OCI-LY7 (cell line): Measurements from ENCODE around the gene FUT7.
A peak's percentile ranks its signal among the peaks of the same experiment; 100 is the strongest.

Experiments
- CTCF ChIP-seq: fragments of 200-600 bp; sonication (generic); conservative IDR thresholded peaks from 2 replicates; pipeline ENCODE4 v1.5.1; 2014; ENCODE audit warnings: mild to moderate bottlenecking, antibody characterized with exemption, low read length, moderate library complexity, mixed read lengths
- EZH2phosphoT487 ChIP-seq: fragments of 200-600 bp; sonication (generic); IDR thresholded peaks from 2 replicates; pipeline ENCODE4 v1.6.1; 2018; ENCODE audit warnings: low read depth, borderline replicate concordance, mild to moderate bottlenecking, mixed run types, antibody characterized with exemption, low read length, moderate library complexity, mixed read lengths

- TF ChIP-seq CTCF (peak; percentile 71), EZH2phosphoT487 (no peak)
Measured at GRCh38 chr9:137049544-137050449, 17.9 kb upstream of the FUT7 start.
